Fibroblast of lung (primary cell): ENCODE measurements around the gene C15orf61. TPM values are rescaled to one million over a fixed set of nuclear protein-coding genes. Genes with fewer than 3 reads are reported as not detected.

ENCODE experiments used
- DNase-seq, 2 donors: peaks; one replicate each; pipeline versions ENCODE4 v3.0.0 to v3.0.0-alpha.2; 2010; ENCODE audit warnings: low read depth in 2 of 2
- H2AFZ ChIP-seq: 2 replicates; pipeline ENCODE4 v1.5.1; 2012; ENCODE audit warnings: low read length, control low read depth, inconsistent platforms
- H3K27ac ChIP-seq: 2 replicates; pipeline ENCODE4 v1.5.1; 2011; ENCODE audit warnings: low read length, control low read depth; ENCODE audit not compliant: insufficient read depth
- H3K27me3 ChIP-seq: 2 replicates; pipeline ENCODE4 v1.5.1; 2011; ENCODE audit warnings: mild to moderate bottlenecking, low read length; ENCODE audit not compliant: control insufficient read depth, insufficient read depth
- H3K36me3 ChIP-seq: 2 replicates; pipeline ENCODE4 v1.5.1; 2011; ENCODE audit warnings: low read length; ENCODE audit not compliant: control insufficient read depth, insufficient read depth
- H3K4me1 ChIP-seq: 2 replicates; pipeline ENCODE4 v1.5.1; 2011; ENCODE audit warnings: low read length; ENCODE audit not compliant: control insufficient read depth, insufficient read depth; ENCODE audit errors: extremely low read depth
- H3K4me2 ChIP-seq: 2 replicates; pipeline ENCODE4 v1.5.1; 2011; ENCODE audit warnings: low read length, control low read depth; ENCODE audit not compliant: insufficient read depth; ENCODE audit errors: extremely low read depth
- H3K4me3 ChIP-seq, 4 experiments: fragments of 200-600 bp in 1 of 4; sonication (generic) in 1 of 4; replicated peaks in 1 of 4; 2 replicates each; pipeline ENCODE4 v1.5.1; 2011 to 2016; ENCODE audit warnings: low read length in 4 of 4, low read depth in 3 of 4, mild to moderate bottlenecking in 3 of 4, control low read depth in 2 of 4, inconsistent platforms in 1 of 4, mixed read lengths in 1 of 4; ENCODE audit not compliant: insufficient read depth in 1 of 4; ENCODE audit errors: control extremely low read depth in 1 of 4
- H3K79me2 ChIP-seq: 2 replicates; pipeline ENCODE4 v1.5.1; 2012; ENCODE audit warnings: mild to moderate bottlenecking, low read length, inconsistent platforms; ENCODE audit not compliant: control insufficient read depth, insufficient read depth
- H3K9ac ChIP-seq: 2 replicates; pipeline ENCODE4 v1.5.1; 2011; ENCODE audit warnings: mild to moderate bottlenecking, low read length, control low read depth; ENCODE audit not compliant: insufficient read depth
- H3K9me3 ChIP-seq: 2 replicates; pipeline ENCODE4 v1.5.1; 2012; ENCODE audit warnings: low read depth, low read length; ENCODE audit not compliant: control insufficient read depth, insufficient read depth
- H4K20me1 ChIP-seq: 2 replicates; pipeline ENCODE4 v1.5.1; 2011; ENCODE audit warnings: low read length; ENCODE audit not compliant: control insufficient read depth, insufficient read depth; ENCODE audit errors: extremely low read depth
- EZH2 ChIP-seq: IDR thresholded peaks from 2 replicates; pipeline ENCODE4 v1.5.1; 2012; ENCODE audit warnings: low read length, control low read depth, mild to moderate bottlenecking; ENCODE audit errors: missing control alignments
- polyA plus RNA-seq, 2 donors: library from polyadenylated mRNA; depleted of rRNA in 1 of 2; stranded (reverse) in 1 of 2; unstranded in 1 of 2; fragments of >200 nt; gene quantifications; 2 replicates each; pipeline ENCODE4 v1.2.1, GENCODE V29; 2011 to 2012; ENCODE audit warnings: missing spikeins in 1 of 2
- total RNA-seq: library from RNA; depleted of rRNA; stranded (reverse); fragments of >200 nt; gene quantifications from 2 replicates; pipeline ENCODE4 v1.2.1, GENCODE V29; 2014
- TF ChIP-seq, protein P1 (sequence below), 2 donors: IDR thresholded peaks in 1 of 2; conservative IDR thresholded peaks in 1 of 2; 1 replicate in 1 of 2; 2 replicates in 1 of 2; pipeline ENCODE4 v1.5.1; 2011 to 2012; ENCODE audit warnings: low read length in 2 of 2, control low read depth in 1 of 2, inconsistent platforms in 1 of 2, low read depth in 1 of 2, mild to moderate bottlenecking in 1 of 2

Gene C15orf61
- total and polyA plus RNA-seq, 2 donors (not counting 1 experiment from before 2014, with no cell fraction given) = 2.5 to 4.6 TPM

DNA sequence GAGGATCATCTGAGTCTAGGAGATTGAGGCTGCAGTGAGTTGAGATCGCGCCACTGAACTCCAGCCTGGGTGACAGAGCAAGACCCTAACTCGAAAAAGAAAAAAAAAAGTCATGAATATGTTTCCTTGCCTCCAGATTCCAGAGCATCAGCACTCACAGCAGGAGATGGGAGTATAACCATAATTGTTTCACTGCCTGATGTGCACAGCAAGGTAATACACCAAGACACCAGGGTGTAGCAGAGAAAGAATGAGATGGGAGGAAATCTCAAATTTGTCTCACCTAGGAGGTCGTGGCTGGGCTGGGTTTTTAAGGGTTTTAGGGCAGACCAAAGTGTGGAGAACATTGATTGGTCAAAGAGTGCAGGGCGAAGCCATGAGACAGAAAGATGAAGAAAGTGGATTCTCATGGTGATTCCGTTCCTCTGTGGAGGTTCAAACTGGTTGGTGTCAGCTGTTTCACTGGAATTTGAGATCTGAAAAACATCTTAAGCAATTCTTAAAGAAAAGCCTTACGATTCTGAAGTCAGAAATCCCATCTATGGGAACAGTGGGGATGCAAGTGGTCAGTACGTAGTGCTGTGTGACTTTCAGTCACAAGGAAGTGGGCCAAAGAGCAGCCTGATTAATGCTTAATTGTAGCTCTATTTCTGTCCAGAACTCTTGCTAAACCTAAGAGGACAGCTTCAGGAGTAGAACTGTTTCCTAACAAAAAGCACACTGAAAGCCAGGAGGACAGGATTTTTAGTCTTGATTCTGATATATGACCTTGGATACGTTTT, 7.8 kb upstream of the C15orf61 start:
- Histone ChIP-seq H3K27ac (no peak overlapping the region), H3K36me3 (no peaks in the 10 kb centered on the region), H3K4me1 (peaks cover 17% of the 10 kb centered on the region), H3K9me3 (no peaks in the 10 kb centered on the region), H3K9ac (no peak overlapping the region), H3K79me2 (no peaks in the 10 kb centered on the region), H3K4me2 (no peak overlapping the region), H4K20me1 (no peaks in the 10 kb centered on the region), H3K4me3 (no peak overlapping the region), H3K27me3 (no peaks in the 10 kb centered on the region), H2AFZ (no peak overlapping the region)
- no peak for DNase-seq
- TF ChIP-seq, protein P1, sequence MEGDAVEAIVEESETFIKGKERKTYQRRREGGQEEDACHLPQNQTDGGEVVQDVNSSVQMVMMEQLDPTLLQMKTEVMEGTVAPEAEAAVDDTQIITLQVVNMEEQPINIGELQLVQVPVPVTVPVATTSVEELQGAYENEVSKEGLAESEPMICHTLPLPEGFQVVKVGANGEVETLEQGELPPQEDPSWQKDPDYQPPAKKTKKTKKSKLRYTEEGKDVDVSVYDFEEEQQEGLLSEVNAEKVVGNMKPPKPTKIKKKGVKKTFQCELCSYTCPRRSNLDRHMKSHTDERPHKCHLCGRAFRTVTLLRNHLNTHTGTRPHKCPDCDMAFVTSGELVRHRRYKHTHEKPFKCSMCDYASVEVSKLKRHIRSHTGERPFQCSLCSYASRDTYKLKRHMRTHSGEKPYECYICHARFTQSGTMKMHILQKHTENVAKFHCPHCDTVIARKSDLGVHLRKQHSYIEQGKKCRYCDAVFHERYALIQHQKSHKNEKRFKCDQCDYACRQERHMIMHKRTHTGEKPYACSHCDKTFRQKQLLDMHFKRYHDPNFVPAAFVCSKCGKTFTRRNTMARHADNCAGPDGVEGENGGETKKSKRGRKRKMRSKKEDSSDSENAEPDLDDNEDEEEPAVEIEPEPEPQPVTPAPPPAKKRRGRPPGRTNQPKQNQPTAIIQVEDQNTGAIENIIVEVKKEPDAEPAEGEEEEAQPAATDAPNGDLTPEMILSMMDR (conservative IDR thresholded peaks at IDR 0.05 in 1 of 2, IDR thresholded peaks at IDR 0.05 in 1 of 2; ENCODE audit: low read depth in 1 of 2, low read length in 2 of 2) = no peak
- TF ChIP-seq EZH2 = no peak

DNA sequence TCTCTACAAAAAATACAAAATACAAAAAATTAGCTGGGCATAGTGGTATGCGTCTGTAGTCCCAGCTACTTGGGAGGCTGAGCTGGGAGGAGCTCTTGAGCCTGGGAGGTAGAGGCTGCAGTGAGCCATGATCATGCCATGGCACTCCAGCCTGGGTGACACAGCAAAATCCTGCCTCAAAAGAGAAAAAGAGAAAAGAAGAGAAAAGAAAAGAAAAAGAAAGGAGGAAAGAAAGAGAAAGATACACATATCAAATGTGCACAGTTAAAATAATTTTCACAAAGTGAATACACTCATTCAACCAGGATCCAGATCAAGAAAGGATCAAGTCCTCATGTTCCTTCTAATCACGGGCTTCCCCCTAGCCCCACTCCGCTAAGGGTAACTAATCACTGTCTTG, 5.8 kb upstream of the C15orf61 start:
- Histone ChIP-seq H3K4me1 (peaks cover 14% of the 10 kb centered on the region), H3K36me3 (no peaks in the 10 kb centered on the region), H4K20me1 (no peaks in the 10 kb centered on the region), H2AFZ (no peak overlapping the region), H3K27me3 (no peaks in the 10 kb centered on the region), H3K4me2 (no peak overlapping the region), H3K9me3 (no peaks in the 10 kb centered on the region), H3K4me3 (no peak overlapping the region), H3K9ac (no peak overlapping the region), H3K27ac (no peak overlapping the region), H3K79me2 (no peaks in the 10 kb centered on the region)
- TF ChIP-seq EZH2 = no peak
- TF ChIP-seq, protein P1 (conservative IDR thresholded peaks at IDR 0.05 in 1 of 2, IDR thresholded peaks at IDR 0.05 in 1 of 2; ENCODE audit: low read depth in 1 of 2, low read length in 2 of 2) = no peak
- no peak for DNase-seq

DNA sequence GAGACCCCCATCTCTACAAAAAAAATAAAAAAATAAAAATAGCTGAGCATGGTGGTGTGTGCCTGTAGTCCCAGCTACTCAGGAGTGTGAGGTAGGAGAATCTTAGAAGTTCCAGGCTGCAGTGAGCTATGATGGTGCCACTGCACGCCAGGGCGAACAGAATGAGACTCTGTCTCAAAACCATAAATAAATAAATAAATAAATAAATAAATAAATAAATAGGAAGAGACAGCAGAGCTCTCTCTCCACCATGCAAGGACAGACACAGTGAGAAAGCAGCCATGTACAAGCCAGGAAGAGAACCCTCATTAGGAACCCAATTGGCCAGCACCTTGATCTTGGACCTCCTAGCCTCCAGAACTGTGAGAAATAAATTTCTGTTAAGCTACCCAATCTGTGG, 5.4 kb upstream of the C15orf61 start:
- Histone ChIP-seq H3K4me1 (peaks cover 12% of the 10 kb centered on the region), H3K36me3 (no peaks in the 10 kb centered on the region), H3K79me2 (no peaks in the 10 kb centered on the region), H3K9me3 (no peaks in the 10 kb centered on the region), H3K4me3 (no peak overlapping the region), H3K9ac (no peak overlapping the region), H3K4me2 (no peak overlapping the region), H3K27me3 (no peaks in the 10 kb centered on the region), H2AFZ (no peak overlapping the region), H3K27ac (no peak overlapping the region), H4K20me1 (no peaks in the 10 kb centered on the region)
- DNase-seq = no peak
- TF ChIP-seq, protein P1 (conservative IDR thresholded peaks at IDR 0.05 in 1 of 2, IDR thresholded peaks at IDR 0.05 in 1 of 2; ENCODE audit: low read depth in 1 of 2, low read length in 2 of 2) = no peak
- TF ChIP-seq EZH2 = no peak
